Measurements from ENCODE around the gene GIT2.

The GIT2 gene

DNA sequence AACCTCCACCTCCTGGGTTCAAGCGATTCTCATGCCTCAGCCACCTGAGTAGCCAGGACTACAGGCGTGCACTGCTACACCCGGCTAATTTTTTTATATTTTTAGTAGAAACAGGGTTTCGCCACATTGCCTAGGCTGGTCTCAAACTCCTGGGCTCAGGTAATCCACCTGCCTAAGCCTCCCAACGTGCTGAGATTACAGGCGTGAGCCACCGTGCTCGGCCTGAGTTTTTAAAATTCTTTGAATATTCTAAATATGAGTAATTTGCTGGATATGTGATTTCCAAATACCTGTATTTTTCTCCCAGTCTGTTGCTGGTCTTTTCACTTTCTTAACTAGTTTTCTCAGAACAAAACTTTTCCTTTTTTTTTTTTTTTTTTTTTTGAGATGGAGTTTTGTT is 27.4 kb downstream of the GIT2 start:
- no peak for DNase-seq (ENCODE audit: low spot score)

DNA sequence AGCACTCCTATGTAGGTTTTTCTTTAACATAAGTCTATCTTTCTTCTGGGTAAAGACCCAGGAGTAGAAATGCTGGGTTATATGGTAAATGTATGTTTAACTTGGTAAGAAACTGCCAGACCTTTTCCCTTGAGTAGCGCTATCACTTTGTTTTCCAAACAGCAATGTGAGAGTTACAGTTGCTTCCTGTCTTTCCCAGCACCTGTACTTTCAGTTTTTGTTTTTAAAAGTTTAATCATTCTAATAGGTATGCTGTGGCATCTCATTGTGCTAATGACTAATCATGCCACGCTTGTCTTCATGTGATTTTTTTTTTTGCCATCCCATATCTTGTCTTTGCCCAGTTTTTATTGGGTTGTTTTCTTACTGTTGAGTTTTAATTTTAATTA is 28.1 kb downstream of the GIT2 start:
- no peak for DNase-seq (ENCODE audit: low spot score)

DNA sequence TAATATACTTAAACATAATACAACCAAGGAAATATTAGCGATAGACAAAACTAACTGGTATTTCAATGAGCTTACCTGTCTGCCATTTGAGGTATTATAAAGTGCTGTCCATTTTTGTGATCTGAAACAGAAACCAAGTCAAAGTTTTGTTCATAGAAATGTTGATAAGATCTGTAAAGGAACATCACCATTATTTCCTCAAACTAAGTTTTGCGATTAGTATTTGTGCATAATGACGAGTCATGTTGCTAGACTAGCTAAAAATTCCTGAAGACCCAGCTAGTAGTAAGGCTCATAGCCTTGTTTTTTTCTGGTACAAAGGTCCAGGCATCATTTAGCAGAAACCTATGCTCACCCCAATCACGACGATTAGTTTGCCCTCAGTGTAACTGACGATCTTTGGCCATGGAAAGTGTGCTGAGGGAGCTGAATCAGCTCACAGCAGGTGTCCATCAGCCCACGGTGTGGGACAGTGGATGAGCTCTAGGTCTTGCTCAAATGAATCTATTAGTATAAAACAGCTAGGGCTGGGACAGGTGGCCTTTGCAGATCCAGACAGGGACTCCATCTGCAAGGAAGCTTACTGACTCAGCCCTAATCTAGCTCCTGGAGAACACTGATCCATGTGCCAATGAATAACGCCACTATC is 28.7 kb downstream of the GIT2 start:
- DNase-seq (ENCODE audit: low spot score) = no peak

DNA sequence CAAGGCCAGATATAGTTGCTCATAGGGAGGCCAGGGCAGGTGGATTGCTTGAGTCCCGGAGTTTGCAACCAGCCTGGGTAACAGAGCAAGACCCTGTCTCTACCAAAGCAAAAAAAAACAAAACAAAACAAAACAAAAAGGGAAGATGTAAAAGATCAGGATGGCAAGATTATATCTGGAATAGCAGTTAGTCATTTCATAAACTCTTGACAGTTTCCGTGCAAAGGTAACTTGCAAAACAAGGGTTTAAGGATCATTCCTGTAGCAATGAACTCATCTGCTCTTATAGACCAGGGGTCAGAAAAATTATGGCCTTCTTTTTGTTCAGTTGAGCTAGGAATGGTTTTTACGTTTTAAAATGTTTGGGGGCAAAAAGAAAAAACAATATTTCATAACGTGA is 29.6 kb downstream of the GIT2 start:
- no peak for DNase-seq (ENCODE audit: low spot score)

DNA sequence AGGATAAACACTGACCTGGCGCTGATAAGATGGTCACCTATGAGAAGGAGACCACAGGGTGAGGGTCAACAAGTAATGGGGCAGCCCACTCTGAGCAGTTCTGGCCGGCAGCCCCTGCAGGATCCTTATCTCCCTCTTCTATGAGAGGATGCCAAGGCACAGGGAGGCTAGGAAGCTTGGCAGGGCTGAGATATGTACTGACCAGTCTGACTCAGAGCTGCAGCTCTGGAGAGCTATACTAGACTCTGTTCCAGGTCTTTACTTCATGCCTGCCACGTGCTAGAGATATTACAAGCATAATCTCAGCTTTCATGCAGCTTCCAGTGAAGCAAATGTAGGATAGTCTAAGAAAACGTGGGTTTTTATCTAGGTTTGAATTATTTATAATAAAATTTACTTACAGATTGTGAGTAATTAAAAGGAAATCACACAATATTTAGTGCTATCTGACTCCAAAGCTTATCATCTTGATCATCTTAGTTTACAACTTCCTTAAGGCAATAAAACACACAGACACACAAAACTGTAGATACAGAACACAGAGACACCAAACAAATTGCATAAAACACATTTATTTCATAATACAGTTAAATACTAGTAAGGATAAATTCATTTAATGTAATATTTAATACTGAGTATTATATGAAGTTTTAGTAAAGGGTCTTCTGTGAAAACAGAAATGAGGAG is 32.3 kb downstream of the GIT2 start:
- no peak for DNase-seq (ENCODE audit: low spot score)

DNA sequence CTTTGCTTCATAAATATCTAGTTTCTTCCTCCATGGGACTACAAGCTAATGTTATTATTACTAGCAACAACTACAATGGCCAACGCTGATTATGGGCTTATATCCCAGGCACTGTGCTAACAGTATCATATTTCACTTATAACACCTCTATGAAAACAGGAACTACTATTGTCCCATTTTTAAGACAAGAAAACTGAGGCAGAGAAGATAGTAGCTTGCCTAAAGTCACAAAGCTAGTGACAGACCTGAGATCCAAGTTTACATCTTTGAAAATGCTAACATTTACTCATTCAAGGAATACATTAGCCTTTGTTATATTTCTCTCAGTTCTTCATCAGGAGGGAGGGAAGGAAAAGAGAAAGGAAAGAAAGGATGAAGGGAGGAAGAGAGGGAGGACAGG is 32.8 kb downstream of the GIT2 start:
- no peak for DNase-seq (ENCODE audit: low spot score)

DNA sequence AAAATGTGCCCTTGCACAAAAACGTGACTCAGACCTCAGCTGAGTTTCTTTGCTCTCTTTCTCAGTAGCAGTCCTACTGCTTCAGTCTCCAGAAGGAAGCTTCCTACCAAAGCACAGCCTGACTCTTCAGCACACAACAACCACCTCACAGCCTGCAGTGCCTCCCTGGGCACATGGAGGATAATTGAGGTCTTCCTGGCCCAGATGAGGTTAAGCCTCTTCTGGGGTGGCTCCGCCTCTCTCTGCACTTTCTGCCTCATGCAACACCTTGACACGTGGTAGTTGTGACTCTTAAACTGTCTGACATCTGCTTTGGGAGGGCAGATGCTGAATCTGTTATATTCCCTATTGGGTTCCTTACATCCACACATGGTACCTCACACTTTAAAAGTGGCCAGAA is 33.8 kb downstream of the GIT2 start:
- no peak for DNase-seq (ENCODE audit: low spot score)

DNA sequence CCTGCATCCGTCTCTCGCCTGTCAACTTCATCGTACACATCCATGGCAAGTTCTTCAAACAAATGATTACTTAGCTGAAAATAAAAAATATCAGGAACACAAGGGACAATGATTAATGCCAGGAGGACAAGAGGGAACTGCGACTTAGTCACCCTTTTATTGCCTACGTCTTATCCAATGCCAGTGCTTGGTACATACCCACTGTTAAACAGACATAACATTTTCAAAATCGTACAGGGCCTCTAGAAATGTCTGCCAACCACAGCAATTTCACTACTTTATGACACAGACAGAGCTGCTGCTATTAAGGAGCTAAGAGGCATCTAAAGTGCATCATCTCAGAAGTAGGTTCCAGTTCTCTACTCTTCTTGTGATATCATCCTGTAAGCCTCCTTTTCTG is 34.6 kb downstream of the GIT2 start:
- DNase-seq (ENCODE audit: low spot score) = no peak

DNA sequence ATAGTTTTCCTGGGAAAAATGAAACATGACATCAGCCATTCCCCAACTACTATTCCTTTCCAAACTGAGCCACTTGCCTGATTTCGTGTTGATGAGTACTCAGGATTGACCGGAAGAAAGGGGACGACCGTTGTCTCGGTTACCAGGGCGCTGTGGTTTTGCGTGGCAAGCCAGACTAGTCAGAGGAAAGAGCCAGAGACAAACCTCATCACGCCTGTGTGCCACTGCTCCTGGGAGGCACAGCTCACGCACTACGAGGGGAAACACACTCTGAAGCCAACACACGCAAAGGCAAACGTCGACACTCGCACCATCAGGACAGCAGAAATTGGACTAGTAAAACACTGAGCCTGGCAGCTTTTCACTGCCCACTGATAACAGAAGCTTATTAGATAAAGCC is 35.0 kb downstream of the GIT2 start:
- no peak for DNase-seq (ENCODE audit: low spot score)

DNA sequence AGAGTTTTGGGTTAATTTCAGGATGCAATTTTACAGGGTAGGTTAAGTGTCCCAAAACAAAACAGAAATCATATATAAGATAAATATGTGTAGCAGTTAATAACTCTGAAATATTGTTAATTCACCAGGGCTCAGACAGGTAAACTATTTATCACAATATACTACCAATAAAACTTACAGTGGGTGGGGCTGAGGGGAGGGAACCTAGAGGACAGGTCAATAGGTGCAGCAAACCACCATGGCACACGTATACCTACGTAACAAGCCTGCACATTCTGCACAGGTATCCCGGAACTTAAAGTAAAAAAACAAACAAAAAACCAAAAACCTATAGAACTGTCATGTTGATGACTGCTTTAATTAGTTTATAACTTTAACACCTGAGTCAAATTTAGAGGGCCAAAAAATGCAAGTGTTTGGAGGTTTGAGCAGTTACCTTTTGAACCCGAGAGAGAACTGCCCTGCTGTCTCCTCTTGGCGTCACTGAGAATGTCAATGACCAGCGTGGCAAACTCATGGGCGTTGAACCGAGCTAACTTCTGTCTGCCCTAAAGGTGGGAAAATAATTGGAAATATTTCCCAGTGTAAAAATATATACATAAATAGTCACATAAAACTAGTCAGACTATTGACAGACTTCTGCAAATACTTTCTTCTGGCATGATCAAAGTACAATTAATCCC is 36.6 kb downstream of the GIT2 start:
- no peak for DNase-seq (ENCODE audit: low spot score)

DNA sequence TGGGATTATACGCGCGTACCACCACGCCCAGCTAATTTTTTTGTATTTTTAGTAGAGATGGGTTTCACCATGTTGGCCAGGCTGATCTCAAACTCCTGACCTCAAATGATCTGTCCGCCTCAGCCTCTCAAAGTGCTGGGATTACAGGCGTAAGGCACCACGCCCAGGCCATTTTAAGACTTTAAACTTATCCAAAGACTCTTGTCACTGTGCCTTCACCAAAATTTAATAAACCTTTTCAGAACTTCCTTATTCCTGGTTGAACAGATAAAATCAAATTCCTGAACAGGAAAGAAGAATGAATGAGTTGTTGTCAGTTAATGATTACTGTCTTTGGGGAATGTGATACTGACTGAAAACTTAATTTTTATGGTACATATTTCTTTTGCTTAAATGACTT is 37.8 kb downstream of the GIT2 start:
- DNase-seq (ENCODE audit: low spot score) = no peak

DNA sequence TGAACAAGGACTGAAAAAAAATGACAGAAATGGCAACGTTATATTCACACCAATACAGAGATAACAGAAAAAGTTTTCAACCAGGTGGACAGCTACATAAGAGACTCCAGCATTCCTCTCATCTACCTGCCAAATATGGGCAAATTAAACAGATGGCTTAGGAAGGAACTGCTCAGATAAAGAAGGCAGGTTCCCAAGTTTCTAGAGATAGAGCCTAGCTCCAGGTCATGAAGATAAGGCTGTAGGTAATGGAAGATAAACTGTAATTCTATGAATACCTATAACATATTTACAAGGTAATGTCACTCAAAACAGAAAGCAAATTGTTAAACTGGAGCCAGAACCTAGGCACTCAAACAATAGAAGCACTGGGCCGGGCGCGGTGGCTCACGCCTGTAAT is 42.5 kb downstream of the GIT2 start:
- DNase-seq (ENCODE audit: low spot score) = no peak

DNA sequence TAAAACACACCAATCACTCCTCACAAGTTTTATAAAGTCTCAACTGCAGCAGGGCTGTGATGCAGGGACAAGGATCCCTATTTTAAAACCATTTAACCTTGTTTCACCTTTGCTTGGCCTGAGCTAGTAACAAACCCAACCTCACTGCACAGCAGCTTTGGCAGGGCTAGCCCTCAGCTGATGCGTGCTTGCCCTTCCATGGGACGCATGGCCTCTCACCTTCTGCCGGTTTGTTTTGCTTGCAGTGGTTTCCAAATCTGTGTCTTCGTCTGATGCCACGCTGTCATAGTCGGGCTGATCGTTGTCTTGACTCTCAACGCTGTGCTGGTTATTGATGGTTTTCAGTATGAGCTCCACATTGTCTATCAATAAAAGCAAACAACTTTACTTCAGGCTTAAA is 43.3 kb downstream of the GIT2 start:
- DNase-seq (ENCODE audit: low spot score) = no peak

DNA sequence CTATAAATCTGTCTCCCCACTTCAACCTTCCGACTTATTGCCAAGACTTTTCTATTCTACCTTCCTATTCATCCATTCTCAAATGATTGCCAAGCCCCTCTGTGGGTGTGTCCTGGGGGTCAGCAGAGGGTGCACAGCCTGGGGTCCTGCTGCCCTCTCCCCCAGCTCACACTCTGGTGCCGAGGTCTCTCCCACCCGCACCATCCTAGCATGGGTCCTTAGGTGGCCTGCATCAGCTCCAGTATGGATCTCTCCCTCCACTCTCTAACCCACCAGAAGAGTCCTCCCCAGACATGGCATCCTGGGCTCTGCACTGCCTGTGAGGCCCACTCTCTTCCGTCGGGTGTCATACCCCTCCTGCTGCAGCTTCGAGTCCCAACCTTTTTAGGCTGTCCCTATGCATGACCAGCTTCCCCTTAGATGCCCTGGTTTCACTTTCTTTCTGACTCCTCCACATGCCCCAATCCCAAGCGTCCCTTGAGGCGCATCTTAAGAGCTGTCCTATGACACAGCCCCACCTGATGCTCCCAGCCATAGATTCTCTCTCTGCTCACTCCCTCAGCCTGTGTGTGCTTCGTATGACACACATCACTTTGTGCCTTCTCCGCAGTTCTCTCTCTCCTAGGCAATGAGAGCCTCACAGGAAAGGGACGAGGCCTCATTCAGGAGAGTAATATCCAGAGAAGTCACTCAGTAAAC is 43.9 kb downstream of the GIT2 start:
- DNase-seq (ENCODE audit: low spot score) = no peak

DNA sequence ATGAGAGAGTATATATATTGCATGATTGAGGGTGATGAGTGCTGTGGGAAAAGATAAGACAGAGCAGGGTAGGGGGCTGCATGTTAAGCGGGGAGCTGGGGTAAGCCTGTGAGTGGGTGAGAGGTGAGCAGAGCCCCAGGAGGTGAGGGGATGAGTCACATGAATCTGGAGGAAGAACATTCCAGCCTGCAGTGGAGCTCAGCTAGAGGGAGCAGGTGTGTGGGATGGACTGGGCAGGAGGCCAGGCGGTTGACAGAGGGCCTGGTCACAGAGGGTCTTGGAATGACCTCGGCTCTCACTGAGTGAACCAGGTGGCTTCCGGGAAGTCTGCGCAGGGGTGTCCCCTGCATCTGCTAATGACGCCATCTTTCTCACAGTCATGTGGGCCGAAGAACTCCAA is 44.4 kb downstream of the GIT2 start:
- DNase-seq (ENCODE audit: low spot score) = no peak

DNA sequence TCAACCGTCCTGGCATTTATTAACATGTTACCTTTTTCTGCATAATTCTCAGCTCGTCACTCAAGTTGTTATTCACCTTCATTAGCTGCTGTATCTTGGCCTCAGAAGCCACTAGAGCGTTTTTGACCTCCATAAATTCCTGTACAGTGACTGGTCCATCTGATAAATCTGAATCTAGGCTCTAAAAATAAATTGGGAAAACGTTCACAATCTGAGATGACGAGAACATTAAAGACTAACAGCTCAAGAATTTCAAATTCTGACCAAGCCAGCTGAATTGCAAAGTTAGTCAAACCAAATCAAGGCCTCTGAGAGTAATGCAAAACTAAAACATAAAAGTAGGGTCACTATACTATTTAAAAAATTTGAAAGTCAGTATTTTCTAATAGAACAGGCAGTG is 45.0 kb downstream of the GIT2 start:
- no peak for DNase-seq (ENCODE audit: low spot score)

DNA sequence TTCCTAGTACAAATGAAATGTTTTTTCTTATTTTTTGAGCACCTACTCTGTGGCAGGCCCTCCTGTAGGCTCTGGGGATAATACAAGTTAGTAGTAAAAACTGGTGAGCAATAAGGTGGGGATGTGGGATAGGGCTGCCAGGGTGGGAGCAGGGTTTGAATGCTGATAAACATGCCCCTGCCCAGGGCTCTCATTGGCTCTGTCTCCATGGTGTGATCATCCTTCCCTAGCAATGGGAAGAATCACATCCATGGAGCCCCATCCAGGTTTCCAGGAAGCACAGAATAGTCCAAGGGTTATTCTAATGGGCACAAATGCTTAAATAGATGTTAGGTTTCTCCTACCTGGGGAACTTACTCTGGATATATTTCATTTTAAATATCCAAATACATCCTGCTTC is 45.5 kb downstream of the GIT2 start:
- no peak for DNase-seq (ENCODE audit: low spot score)

DNA sequence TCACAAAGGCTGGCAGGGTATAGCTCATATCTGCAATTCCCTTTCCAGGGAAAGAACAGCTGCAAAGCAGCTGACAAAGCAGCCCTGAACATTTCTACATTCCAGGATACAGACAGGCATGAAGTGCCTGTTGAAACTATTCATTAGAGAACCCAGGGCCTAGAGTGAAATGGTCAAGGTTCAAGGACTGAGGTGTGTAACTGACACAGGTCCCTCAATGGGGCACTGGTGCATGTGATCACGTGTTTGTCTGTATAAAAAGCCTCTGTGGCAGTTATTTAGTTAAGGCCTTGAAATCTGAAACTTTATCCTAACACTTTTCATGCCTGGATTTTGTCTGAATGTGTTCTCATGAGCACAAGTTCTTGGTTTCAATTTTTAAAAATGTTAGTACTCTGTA is 47.1 kb downstream of the GIT2 start:
- DNase-seq (ENCODE audit: low spot score) = no peak

DNA sequence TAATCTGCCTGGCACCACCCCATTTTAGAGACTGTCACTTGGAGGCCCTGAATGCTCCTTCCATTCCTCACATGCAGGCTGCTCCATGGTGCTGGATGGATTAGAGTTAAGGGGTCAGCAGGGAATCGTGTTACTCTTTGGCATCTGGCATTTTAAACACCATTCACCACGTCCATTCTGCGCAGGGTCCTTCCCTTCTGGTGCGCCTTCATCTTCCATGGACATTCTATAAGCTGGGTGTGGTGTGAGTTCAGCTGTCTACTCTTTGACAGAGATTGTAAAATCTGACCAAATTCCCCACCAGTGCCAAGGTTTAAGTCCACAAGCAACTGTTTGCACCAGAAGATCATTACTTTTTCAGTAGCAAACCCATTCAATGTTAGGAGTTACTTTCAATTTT is 47.8 kb downstream of the GIT2 start:
- DNase-seq (ENCODE audit: low spot score) = no peak

DNA sequence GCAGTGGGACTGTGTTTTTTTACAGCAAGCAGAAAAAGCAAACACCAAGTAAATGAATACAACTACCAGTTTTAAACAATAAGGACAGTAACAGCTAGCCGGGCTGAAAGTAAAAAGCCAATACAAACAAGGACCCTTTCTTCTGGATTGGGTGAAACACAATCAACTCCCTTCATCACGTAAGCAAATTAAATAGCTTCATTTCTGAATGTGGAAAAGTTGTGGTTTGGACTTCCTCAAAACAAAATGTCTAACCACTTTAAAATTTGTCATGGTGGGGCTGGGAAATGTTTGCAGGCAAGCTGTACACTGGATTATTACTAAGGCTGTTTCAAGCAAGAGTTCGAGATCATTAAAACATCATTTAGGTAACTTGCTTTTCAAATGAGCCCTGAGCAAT is 48.6 kb downstream of the GIT2 start:
- DNase-seq (ENCODE audit: low spot score) = no peak

DNA sequence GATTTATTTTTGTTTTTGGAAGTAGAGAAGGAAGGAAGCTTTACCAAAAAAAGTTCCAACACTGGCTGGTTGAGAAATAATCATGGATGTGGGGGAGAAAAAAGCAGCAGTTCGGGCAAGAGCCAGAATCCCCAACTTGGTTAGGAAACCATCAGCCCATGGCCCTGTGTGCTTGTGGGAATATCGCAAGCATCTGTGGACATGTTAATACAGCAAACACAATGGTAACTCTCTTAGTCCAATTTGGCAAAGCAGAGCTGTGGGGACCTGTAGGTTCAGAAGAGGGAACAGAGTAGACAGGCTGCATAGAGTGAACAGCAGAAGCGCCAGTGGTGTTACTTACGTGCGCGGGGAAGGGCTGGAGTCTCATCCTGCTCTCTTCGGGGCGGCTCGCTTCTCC is 49.3 kb downstream of the GIT2 start:
- no peak for DNase-seq (ENCODE audit: low spot score)

DNA sequence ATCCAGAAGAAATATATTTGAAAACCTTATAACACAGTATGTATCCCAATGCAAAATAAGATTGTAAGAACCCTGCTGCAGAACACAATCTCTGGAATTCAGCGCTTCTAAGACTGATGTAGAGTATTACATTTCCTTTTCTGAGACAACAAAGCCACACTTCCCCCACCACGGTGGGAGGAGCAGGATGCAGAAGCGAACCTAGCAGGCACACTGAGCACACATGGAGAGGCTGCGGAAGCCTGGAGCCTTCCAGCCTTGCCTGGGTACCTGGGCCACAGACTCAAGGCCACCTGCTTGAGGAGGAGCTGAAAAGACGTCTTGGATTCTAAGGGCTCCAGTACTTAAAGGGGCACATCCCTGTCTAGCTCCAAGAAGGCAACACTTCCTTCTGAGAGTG is 49.7 kb downstream of the GIT2 start:
- no peak for DNase-seq (ENCODE audit: low spot score)

All from hematopoietic multipotent progenitor cell treated with erythropoietin and hydrocortisone succinate and interleukin-3 and kit ligand, for 15 days (in vitro differentiated cells).